ENCODE results near the gene MYO1F.
"Not testable (repeated sequence)": the region's sequence is repeated elsewhere in the genome, so short reads cannot be mapped to it uniquely, and the experiment has no call there.

Gene MYO1F

DNA sequence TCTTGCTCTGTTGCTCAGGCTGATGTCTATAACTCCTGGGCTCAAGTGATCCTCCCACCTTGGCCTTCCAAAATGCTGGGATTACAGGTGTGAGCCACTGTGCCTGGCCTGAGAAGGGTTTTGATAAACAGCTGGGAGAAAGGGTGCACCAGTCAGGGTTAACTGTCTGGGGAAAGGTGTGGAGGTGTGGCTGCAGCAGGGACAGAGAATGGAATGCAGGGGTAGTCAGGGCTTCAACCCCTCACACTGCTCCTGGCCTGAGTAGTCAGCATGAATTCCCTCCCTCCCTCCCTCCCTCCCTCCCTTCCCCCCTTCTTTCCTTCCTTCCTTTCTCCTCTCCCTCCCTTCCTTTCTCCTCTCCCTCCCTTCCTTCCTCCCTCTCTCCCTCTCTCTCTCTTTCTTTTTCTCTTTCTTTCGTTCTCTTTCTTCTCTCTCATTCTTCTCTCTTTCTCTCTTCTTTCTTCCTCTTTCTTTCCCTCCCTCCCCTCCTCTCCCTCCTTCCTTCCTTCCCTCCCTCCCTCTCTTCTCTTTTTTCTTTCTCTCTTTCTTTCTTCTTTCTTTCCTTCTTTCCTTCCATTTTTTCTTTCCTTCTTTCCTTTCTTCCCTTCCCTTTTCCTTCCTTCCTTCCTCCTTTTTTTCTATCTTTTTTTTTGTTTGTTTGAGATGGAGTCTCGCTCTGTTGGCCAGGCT is 16.0 kb downstream of the MYO1F start:
- no peak for DNase-seq

DNA sequence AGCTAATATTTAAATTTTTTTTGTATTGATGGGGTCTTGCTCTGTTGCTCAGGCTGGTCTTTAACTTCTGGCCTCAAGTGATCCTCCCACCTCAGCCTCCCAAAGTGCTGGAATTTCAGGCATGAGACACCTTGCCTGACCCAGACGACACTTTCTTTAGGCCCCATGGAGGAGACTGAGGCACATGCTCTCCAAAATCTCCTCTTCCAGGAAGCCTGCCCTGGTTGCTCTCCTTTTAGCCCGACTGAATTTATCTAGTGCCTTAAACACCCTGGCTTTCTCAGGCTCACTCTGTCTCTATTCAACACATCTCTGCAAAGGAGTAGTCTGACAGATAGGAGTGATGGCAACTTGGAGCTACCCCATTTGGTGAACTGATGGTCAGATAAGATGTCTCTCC is 18.9 kb downstream of the MYO1F start:
- no peak for DNase-seq

DNA sequence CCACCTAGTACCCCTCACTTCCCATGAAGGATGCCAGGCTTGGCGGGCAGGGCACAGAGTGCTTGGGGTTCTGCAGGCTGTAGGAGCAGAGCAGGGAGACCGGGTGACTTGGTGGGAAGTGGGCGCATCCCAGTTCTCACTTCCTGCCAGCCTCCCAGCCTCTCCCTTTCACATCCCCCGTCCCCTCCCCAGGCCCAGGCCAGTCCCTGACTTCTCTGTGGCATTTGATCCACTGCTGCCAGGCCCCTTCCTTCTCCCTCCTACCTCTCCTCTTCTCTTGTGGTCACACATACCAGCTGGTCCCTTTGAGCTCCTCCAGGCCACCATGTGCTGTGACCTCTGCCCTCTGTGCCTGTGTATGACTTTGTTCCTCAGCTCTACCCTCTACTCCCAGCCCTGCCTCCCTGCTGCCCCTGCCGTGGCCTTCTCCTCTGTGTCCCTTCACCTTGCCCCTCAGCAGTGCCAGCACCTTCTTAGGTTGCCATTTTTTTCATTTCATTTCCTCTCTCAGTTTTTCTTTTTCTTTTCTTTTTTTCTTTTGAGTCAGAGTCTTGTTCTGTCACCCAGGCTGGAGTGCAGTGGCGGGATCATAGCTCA is 19.5 kb downstream of the MYO1F start:
- DNase-seq, result no peak

DNA sequence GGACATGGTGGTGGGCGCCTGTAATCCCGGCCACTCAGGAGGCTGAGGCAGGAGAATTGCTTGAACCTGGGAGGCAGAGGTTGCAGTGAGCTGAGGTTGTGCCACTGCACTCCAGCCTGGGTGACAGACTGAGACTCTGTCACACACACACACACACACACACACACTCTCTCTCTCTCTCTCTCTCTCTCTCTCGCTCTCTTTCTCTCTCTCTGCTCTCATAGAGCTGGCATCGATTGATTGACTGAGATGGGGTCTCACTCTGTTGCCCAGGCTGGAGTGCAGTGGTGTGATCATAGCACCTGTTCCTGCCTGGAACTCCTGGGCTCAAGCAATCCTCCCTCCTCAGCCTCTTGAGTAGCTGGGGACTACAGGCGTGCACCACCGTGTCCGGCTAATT is 23.5 kb downstream of the MYO1F start:
- not testable (repeated sequence) for DNase-seq

DNA sequence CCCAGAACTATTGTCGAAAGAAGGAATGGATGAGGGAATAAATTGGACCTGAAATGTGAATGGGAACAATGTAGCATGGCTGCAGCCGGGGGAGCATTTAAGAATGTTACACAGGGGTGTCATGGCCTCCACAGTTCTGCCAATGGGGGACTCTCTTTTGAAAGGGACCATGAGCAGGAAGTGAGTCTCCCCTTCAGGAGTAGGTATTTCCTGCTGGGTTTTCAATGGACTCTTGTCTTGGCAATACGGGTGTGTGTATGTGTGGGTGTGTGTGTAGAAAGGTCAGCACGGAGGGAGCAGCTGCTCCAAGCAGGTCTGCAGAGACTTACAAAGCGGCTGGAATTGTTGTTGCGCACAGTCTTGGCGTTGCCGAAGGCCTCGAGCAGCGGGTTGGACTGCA is 24.4 kb downstream of the MYO1F start:
- no peak for DNase-seq

DNA sequence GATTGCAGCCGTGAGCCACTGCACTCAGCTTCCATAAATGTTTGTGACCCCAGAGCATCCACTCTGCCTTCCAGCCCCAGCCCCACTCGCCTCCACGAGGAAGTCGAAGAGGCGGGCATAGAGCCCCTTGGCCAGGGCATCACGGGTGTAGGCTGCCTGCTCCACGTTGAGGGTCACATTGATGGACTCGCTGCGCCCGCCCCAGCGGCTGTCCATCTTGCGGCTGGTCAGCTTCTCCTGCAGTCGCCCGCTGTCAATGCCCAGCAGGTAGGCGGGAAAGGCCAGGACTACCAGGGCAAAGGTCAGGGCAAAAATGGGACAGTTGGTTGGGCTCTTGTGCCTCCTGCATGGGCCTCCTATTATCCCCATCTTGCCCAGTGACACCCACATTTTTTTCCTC is 27.2 kb downstream of the MYO1F start:
- DNase-seq, result no peak

DNA sequence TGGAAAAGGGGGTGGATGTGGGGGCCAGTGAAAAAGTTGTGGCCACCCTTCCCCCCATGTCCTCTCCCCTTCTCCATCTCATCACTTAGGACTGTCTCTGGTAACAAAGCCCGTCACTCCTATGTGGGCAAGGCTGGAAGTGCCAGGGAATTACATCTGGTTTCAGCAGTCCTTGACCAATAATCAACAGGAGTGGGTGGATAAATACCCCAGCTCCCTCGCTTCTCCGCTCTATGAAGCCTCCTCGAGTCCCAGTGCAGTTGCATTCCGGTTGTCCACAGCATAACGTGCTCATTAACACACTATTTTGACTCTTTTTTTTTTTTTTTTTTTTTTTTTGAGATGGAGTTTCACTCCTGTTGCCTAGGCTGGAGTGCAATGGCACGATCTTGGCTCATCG is 31.5 kb downstream of the MYO1F start:
- no peak for DNase-seq

DNA sequence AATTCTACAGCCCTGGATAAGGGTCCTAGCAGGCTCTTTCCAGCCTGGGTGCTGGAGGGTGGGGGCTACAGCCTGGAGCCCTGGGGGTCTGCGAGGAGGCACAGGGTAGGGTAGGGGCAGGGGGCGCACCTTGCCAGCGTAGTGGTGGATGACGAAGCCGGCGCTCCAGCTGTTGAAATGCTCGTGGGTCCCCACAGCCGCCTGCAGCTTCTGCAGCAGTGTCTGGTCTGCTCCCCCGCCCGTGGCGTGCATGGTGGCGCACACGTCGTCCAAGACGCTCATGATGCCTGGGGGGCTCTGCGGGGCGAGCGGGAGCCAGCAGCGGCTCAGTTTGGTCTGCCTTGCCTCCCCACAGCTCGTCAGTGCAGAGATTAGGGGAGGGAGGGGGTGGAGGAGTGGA is 33.1 kb downstream of the MYO1F start:
- no peak for DNase-seq

DNA sequence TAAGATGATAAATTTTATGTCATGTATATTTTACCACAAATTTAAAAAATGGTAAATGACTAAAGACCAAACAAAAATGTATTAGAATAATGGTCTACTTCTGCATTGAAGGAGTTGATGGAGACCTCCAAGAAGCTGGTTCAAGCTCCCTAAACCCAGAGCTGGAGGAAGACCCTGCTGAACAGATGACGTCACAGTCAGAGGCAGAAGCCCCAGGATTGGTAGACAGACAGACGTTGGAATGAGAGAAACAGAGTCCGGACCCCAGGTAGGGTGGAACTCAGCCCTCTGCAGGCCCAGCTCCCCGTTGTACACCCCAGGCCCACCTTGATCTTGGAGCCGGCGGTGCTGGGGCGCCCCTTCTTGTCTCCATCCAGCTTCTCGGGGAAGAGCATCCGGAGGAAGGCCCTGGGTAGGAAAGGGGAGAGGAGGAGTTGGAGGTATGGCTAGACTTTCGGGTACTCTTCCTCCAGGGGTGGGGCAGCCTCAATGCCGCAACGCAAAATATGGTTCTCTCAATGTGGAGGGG is 37.6 kb downstream of the MYO1F start:
- DNase-seq, result no peak

DNA sequence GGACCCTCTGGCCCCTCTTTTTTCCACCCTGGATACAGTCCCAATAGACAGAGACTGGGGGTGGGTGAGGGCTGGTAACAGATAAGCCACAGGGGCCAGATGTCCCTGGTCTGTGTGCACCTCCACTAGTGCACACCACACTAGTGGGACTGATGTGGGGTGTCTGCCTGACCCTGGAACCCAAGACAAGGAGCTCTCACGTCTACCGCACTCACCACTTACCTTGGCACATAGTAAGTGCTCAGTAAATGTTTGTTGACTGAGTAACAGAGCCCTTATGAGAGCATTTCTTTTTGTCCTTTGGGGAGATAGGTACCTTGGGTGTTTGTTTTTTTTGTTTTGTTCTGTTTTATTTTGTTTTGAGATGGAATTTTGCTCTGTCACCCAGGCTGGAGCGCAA is 40.1 kb downstream of the MYO1F start:
- DNase-seq, result no peak

DNA sequence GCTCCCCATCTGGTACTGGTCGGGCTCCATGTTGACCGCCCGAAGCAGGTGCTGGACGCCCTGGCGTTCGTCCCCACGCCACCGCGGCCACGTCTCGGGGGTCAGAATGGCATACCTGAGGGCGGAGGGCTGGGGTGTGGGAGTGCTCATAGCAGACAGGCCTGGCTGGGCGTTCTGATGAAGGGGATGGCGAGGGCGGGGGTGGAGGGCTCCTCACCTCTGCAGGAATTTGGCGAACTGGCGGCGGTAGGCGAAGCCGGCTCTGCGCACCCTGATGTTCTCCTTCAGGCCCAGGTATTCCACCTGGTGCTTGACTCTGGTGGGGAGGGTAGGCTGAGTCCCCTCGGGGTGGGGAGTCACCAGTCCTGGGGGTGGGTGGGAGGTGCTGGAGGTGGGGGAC is 41.0 kb downstream of the MYO1F start:
- no peak for DNase-seq

DNA sequence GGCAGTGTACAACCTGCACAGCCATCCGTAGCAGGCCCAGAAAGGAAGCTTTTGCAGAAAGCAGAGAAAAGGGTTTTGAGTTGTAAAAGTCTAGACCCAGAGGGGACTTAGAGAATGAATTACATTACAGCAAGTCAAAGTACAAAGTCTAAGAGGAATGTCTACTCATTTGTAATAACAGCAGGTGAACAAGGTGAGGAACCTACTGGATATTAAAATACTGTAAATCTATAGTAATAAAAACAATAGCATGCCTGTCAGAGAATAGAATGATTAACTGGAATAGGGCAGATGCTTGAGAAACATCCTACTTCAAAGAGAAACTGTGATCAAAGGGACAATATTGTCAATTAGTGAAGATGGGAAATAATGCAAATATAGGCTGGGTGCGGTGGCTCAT is 45.0 kb downstream of the MYO1F start:
- no peak for DNase-seq

DNA sequence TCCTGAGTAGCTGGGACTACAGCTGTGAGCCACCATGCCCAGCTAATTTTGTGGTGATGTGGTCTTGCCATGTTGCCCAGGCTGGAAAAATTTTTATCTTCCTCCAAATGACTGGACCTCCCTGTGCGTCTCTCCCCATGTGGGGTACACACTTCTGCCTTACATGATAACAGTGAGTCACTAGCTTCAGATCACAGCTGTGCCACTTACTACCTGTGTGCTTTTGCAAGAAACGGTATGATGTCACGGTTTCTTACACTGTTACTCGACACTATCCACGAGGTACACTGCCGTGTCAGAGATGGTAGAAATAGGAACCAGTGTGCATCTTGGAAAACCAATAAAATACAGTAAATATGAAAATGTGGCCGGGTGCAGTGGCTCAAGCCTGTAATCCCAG is 45.8 kb downstream of the MYO1F start:
- no peak for DNase-seq

DNA sequence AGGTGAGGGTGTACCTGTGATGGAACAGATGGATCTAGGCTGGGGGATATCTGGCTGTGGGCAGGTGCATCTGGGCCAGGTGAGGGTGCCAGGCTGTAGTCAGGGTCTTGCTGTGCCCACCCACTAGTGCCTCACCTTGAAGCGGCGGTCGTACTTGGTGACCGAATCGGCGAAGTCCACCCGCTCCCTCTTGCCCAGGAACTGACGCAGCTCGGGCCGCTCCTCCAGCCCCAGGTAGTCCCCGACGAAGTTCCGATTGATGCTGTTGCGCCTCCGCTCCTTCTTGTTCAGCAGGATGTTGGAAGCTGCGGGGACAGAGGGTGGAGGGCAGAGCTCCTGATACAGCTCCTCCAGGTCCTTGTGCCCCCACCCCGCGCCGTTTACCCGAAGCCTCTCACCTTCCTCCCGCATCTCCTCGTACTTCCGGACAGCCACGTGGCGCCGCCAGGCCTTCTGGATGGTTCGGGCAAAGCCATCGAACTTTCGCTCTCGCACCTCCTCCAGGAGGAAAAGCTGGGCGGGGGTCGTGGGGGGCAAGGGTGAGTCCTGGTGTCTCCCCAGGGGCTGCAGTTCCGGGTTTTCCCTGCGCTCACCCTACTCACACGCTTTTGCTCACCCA is 47.1 kb downstream of the MYO1F start:
- DNase-seq, result no peak

DNA sequence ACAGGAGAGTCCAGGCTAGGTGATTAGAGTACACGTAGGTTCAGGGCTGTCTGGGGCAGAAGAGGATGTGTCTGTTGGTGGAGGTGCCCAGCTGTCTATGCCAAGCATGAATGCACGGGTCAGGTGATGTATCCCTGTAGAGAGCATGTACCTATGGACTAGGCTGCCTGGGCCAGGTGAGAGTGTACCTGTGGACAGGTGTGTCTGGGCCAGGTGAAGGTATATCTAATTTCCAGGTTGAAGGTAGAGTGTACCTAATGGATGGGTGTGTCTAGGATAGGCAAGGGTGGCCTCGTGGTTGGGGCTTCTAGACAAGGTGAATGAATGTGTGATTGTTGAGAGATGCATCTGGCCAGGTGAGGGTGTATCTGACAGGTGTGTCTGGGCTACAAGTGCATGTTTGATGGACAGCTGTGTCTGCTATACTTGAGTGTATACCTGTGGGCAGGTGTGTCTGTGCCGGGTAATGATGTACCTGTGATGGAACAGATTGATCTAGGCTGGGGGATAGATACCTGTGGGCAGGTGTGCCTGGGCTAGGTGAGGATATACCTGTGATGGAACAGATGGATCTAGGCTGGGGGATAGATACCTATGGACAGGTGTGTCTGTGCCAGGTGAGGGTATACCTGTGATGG is 47.8 kb downstream of the MYO1F start:
- no peak for DNase-seq

DNA sequence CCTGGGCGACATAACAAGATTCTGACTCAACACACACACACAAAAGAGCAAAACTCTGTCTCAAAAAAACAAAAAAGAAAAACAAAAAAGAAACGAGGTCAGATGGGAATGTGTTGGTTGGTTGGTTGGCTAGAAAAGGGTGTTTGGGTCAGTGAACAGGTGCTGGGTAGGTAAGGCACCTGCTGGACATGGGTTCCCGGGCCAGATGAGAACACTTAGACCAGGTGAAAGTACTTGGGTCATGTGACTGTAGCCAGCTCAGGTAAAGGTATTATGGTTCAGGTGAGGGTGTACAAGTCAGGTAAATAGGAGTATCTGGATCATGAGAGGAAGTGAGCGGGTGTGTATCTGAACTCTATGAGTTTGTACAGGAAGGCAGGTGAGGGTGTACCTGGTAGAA is 48.7 kb downstream of the MYO1F start:
- no peak for DNase-seq

DNA sequence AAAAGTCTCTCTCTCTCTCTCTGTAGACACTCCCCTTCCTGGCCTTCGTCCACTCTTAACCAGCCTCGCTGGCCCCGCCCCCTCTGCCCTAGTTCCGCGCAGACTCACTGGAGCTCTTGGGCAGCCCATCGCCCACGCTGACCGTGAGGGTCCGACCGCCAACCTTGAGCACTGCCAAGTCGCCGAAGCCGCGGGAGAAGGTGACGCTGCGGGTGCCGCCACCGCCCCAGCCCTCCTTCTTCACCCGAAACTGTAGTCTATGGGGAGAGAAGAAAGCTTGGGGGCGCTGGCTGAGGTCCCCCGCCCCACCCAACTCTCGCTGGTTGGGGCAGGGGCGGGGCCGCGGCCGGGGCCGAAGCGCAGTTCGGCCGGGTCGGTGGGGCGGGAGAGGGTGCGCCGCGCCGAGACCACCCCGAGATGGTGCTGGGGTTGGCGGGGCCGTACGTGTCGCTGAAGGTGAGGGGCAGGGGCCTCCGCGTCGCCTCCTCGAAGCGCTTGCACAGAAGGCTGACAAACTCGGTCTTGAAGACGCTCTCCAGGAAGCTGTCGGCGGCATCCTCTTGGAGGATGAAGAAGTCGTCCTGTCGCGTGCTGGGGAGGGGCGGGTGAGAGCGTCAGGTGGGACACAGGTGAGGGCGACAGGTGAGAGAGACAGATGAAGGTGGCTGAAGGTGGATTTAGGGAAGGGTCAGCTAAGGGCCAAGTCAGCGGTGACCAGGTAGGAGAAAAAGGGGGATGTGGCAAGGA is 50.7 kb downstream of the MYO1F start:
- DNase-seq, result peak in 1 of 2 donors; percentile 44

DNA sequence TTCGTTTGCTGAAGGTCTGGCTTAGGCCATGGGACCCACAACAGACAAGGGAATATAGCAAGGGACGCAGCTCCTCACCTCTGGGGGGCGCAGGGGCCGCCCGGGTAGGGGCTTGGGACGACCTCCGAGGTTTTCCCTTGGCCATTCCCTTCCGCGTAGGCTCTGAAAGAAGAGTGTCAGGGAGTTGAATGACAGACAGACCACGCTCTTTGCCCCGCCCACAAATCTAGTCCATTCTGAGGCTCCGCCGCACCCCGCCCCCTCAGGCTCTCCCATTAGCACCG is 51.9 kb downstream of the MYO1F start:
- no peak for DNase-seq

DNA sequence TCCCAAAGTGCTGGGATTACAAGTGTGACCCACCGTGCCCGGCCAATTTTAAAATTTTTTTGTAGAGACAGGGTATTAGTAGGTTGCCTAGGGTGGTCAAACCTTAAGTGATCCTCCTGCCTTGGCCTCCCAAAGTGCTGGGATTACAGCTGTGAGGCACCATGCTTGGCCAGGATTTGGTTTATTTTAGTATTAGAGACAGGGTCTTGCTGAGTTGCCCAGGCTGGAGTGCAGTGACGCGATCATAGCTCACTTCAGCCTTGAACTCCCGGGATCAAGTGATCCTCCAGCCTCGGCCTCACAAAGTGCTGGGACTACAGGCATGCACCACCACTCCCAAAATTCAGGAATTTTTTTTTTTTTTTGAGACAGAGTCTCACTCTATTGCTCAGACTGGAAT is 57.9 kb downstream of the MYO1F start:
- no peak for DNase-seq

DNA sequence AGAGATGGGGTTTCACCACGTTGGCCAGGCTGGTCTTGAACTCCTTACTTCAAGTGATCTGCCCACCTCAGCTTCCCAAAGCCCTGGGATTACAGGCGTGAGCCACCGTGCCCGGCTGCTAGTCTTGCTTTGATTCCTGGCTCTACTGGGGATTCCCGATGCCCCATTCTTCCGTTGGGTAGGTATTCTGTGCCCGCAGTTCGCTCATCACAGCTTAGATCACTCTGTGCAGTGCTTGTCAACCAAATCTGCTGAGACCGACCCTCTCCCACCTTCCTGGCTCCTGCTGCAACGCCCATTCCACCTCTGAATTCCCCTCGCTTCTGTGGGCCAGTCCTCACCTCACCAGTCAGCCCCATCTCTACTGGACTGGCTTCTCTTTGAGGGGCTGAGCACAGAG is 58.7 kb downstream of the MYO1F start:
- DNase-seq, result no peak

DNA sequence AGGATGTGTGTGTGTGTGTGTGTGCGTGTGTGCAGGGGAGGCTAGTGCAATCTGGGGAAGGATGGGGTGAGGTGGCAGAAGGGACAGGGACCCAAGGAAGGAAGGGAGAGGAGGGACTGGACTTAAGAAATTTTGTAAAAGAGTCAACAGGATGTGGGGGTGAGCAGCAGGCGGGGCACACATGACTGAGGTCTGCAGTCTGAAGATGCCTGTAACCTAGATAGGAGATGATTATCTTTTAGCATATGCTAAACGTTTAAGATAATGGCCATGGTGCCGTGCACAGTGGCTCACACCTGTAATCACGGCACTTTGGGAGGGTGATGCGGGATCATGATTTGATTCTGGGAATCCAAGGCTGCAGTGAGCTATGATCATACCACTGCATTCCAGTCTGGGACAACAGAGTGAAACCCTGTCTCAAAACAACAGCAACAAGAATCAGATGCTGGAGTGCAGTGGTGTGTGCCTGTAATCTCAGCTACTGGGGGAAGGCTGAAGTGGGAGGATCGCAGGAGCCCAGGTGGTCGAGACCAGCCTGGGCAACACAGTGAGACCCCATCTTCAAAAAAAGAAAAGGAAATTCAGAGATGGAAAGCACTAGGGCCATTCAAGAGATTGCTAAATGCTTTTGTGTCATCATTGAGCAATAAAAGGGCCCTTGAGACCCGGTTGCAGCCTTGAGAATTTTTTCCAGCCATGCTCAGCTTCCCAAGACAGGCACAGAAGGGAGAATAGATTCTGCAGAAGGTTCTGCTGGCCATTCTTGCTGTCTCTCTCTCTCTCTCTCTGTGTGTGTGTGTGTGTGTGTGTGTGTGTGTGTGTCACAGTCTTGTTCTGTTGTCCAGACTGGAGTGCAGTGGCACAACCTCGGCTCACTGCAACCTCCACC is 59.4 kb downstream of the MYO1F start:
- peak; percentile 66 to 73 for DNase-seq

DNA sequence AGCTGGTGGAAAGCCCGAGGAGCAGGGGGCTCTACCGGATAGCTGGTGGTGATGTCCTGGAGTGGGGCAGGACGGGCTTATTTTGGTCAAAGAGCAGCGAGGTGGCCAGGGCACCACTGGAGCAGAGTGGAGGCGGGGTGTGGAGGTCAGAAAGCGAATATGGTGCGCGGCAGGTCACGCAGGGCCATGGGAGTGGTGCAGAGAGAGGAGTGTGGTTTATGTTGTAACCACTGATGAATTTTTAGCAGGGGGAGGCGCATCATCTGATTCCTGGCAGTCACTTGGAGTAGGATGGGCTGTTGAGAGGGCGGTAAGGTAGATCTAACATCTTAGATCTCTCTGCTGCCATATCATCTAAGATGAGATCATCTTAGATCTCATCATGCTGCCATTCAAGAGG is 61.9 kb downstream of the MYO1F start:
- peak; percentile 69 to 74 for DNase-seq
